HG03025 (cell line): ENCODE measurements around the gene LRRN4CL.
"Not testable (repeated sequence)": the region's sequence is repeated elsewhere in the genome, so short reads cannot be mapped to it uniquely, and the experiment has no call there.

Source experiments
- ATAC-seq: cut with Tn5 transposase; IDR thresholded peaks from one replicate; pipeline ENCODE4 v1.9.1; 2021; ENCODE audit warnings: mild to moderate bottlenecking, moderate library complexity; ENCODE audit not compliant: unreplicated experiment, low FRiP score

LRRN4CL gene

DNA sequence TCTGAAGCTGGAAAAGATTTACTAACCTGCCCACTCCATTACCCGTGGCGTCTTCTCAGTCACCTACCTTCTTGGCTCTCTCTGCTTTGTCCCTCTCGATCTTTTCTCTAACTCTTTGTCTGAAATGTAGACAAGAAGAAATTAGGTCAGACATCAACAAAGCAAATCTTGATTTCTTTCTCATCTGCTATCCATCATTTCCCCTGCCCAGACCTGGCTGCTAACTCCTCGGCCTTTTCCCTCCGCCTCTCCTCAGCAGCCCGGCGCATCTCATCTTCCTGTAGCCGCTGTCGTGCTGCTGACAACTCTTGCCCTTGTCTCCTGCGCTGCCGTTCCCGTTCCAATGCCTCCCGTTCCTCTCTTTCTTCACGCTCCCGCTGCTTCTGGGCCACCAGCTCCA lies 11.6 kb downstream of the LRRN4CL start:
- no peak for ATAC-seq

DNA sequence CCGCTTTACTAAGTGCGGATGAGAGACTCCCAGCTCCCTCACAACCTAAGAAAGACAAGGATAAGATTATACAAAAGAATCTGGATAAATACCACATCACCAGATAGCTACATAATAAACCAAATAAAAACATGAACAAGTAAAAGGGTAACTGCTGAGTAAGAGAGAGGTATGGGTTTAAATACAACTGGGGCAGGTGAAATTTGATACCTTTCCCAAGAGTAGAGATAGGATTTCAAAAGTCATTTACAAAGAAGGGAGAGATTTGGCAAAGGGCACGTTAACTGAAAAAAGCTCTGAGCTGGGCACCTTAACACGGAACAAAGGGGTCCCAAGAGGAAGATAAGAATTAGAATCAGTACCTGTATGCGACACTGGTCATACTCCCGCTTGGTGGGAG lies 12.2 kb downstream of the LRRN4CL start:
- ATAC-seq = no peak

DNA sequence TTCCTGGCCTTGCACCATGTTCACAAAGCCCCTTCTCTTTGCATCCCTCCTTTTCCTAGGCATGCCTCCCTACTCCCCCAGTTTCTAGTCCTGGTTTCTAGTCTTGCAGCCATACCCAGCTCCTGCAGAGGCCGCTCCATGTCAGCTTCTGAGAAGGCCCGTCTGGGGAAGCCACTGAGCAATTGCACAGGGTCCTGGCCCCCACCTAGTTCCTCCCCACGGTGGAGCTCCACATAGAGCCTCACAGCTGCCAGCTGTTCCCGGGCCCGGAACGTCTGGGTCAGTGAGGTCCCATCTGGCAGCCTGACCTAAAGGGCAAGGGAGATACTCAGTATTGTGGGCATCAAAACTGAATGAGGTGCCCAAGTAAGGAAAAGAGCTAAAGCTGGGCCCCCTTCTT lies 12.6 kb downstream of the LRRN4CL start:
- no peak for ATAC-seq

DNA sequence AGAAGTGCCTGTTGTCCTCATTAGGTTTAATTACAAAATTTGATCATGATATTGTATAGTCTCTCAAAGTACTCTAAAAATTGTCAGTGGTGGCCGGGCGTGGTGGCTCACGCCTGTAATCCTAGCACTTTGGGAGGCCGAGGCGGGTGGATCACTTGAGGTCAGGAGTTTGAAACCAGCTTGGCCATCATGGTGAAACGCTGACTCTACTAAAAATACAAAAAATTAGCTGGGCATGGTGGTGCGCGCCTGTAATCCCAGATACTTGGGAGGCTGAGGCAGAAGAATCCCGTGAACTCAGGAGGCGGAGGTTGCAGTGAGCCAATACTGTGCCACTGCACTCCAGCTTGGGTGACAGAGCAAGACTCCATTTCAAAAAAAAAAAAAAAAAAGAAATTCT lies 13.9 kb downstream of the LRRN4CL start:
- ATAC-seq = not testable (repeated sequence)

DNA sequence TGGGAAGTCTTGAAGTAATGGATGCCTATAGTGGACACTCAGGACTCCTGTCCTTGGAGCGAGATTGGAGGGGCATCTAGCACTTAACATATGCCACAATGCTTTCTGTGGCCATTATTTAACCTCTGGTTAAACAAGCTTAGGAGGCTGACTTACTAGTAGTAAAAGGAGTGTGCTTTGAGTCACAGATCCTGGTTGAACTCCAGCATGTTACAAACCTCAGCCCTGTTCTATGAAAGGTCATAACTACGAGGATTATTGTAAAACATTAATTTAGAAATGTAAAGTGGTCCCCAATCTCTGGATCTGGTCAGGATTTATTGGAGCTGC lies 16.2 kb downstream of the LRRN4CL start:
- ATAC-seq = no peak

DNA sequence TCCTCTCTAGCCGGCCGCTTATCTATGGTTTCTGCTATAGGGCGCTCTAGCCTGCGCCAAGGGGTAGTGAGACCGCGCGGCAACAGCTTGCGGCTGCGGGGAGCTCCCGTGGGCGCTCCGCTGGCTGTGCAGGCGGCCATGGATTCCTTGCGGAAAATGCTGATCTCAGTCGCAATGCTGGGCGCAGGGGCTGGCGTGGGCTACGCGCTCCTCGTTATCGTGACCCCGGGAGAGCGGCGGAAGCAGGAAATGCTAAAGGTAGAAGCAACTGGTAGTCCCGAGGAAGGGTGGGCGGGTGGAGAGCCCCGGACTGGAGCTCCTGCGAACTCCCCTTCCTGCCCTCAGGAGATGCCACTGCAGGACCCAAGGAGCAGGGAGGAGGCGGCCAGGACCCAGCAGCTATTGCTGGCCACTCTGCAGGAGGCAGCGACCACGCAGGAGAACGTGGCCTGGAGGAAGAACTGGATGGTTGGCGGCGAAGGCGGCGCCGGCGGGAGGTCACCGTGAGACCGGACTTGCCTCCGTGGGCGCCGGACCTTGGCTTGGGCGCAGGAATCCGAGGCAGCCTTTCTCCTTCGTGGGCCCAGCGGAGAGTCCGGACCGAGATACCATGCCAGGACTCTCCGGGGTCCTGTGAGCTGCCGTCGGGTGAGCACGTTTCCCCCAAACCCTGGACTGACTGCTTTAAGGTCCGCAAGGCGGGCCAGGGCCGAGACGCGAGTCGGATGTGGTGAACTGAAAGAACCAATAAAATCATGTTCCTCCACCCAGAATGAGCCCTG lies 17.5 kb downstream of the LRRN4CL start, which contains the start of the genes LBHD1 and UQCC3:
TSS of gene LBHD1 (minus strand) at position 660 of the 782 bp plus-strand sequence. CDS start 2,236 bp downstream, outside the sequence.
TSS of gene UQCC3 (plus strand) at position 66 of the 782 bp plus-strand sequence. CDS start at position 139, 73 bp downstream.
- ATAC-seq = peak; percentile 42

DNA sequence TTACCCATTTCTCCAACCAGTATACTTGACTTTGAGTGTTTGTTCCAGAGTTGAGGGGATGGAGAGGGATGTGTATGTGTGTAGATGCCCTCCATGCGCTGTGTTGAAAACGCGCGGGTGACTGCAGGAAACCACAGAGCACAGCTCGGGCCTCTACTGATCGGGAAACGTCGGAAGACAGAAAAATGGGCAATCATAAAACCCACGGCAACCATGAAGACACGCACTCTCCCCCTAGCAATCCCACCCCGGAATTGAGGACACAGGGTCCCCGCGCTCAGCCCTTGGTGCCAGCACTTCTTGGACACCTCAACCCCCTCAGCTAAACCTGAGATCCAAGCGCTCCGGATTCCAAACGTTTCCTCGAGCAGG lies 18.1 kb downstream of the LRRN4CL start:
- ATAC-seq = peak; percentile 3

DNA sequence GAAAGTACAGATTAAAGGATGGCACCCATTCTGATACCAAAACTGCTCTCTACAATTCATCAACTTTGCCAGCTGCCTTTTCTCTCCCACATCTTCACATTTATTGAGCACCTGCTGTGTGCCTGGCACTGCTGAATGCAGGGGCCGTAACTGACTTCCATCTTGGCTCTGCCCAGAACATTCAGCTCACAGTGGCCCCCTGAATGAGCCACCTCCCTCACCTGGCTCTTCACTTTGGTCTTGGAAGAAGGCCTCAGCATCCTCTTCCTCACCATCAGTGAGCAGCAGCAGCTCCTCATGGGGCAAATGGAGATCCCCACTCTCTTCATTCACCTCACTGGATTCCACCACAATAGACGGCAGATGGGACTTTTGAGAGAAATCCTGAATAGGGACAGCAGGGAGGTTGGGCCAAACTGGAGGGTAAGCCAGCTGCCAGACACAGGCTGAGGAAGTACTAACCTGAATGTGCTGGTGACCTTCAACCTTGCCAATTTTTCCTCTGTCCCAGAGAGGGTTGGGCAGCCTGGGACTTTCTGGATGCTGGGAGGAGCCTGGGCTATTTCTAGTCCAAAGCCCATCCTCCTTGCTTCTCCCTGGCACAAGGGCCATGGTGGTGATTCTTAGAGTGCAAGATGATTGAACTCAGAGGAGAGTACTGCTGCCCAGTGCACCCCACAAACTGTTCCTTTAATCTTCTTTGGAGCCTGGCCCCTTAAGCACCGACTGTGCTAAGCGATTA lies 19.7 kb downstream of the LRRN4CL start:
- ATAC-seq = no peak

DNA sequence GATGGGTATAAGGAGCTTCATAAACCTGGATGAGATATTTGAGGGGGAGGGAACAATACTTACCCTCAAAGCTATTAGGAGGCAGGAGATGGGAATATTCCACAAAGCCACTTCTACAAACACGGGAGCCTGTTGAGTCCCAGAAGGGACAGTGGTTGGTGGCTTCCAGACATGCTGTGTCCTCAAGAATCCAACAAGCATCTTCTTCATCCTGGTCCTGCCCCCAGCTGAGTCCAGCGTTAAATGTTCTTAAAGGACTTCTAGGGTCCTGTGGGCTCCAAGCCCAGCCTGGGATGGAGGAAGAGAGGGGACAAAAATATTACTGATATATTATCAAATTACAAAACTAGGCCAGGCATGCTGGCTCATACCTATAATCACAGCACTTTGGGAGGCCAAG lies 21.9 kb downstream of the LRRN4CL start:
- ATAC-seq = no peak

DNA sequence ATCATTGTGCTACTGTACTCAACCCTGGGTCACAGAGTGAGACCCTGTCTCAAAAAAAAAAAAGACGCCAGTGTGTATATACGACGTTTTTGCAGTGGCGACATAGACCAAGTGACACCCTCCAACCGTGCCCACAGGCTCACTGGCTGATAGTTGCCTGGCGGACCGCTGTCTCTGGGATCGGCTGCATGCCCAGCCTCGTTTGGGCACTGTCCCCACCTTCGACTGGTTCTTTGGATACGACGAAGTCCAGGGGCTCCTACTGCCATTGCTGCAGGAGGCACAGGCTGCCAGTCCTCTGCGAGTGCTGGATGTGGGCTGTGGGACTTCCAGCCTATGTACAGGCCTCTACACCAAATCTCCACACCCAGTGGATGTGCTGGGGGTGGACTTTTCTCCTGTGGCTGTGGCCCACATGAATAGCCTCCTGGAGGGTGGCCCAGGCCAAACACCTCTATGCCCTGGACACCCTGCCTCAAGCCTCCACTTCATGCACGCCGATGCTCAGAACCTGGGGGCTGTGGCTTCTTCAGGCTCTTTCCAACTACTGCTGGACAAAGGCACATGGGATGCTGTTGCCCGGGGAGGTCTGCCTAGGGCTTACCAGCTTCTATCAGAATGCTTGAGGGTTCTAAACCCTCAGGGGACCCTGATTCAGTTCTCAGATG lies 22.9 kb downstream of the LRRN4CL start:
- ATAC-seq = no peak

DNA sequence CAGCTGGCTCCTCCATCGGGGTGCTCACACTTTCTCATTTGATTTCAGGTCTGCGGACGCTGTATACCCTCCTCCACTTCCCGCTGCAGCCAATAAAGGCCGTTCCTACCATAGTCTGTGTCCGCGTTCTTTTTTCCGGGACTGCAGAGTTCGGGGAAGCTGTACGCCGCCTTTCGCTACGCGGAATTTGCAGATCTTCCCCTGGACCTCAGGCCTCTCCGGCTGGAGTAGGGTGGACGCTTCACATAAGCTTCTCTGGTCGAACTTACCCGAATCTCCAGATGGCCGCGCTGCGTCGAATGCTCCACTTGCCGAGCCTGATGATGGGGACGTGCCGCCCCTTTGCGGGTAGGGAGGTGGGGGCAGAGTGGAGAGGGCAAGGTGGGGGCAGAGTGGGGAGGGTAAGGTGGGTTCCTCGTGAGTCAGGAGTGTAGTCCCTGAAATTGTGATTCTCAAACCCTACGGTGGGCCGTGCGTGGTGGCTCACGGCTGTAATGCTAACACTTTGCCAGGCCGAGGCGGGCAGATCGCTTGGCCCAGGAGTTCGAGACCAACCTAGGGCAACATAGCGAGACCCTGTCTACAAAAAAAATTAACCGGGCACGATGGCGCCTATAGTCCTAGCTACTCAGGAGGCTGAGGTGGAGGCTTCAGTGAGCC lies 23.6 kb downstream of the LRRN4CL start:
- no peak for ATAC-seq

DNA sequence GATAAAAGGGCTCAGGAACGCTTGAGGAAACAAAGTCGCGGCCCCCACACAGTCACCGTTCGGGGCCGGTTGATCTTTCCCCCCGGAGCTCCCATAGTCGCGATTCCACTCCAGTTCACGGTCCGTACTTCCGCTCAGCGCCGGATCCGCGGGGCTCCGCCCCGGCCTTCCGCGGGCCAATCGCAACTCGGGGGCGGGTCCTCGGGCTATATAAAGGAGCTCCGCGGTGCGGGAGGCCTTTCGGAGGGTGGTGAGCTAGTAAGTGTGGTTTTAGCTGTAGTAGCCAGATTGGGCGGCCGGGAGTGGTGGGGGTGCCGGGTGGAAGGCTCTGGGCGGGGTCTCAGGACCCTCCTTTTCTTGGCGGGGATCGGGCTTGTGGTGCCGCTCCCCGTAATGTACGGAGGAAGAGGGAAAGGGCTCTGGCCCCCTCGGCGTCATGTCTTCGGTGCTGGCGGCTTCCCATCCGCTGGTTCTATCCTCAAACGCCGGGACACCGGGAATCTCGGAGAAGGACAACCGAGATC lies 24.2 kb downstream of the LRRN4CL start, which contains the start of the genes C11orf98 and CSKMT:
TSS of gene C11orf98 (minus strand) at position 136 of the 524 bp plus-strand sequence. CDS start at position 95, 41 bp downstream.
TSS of gene CSKMT (plus strand) at position 238 of the 524 bp plus-strand sequence. CDS start 568 bp downstream, outside the sequence.
- peak; percentile 65 for ATAC-seq

DNA sequence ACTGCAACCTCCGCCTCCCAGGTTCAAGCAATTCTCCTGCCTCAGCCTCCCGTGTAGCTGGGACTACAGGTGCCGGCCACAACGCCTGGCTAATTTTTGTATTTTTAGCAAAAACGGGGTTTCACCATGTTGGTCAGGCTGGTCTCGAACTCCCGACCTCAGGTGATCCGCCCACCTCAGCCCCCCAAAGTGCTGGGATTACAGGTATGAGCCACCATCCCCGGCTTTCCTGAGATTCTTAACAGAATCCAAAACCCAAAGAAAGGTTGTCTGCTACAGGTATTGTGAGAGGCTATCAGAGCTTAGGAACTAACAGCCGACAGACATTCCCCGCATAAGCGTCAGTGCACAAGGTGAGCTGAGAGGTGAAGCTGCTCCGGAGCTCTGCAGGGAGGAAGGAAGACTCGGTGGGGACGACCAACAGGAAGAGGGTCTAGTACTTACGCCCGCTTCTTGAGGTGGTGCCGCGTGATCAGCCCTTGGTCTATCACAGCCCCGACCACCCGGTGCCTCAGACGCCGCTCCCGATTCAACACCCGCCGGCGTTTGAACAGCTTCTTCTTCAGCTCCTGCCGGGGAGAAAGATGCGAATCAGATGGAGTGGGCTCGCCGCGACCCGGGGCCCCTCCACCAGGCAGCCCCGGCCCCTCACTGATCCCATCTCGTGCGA lies 24.8 kb downstream of the LRRN4CL start:
- peak; percentile 29 for ATAC-seq

DNA sequence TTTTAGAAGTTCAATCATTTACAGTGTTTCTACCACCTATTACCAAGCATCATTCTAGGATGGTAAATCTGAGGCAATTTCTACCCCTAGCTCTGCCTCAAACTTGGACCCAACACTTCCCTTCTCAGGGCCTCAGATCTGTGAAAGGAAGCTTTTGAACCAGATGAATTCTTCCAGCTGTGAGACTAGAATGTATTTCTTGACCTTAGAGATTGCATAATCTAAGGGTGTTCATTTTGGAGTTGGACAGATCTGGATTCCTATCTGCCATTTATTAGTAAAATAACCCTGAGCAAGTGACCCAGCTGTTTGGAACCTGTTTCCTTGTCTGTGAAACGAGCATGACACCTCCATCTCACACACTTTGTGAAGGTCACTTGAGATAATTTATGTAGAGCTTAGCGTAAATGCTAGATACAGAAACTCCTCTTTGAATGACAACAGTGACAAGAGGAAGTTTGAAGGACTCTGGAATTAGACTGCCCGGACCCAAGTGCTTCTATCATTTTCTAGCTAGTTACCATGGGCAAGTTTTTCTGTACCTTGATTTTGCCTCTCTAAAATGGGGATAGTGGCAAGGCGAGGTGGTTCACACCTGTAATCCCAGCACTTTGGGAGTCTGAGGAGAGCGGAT lies 32.4 kb downstream of the LRRN4CL start:
- no peak for ATAC-seq

DNA sequence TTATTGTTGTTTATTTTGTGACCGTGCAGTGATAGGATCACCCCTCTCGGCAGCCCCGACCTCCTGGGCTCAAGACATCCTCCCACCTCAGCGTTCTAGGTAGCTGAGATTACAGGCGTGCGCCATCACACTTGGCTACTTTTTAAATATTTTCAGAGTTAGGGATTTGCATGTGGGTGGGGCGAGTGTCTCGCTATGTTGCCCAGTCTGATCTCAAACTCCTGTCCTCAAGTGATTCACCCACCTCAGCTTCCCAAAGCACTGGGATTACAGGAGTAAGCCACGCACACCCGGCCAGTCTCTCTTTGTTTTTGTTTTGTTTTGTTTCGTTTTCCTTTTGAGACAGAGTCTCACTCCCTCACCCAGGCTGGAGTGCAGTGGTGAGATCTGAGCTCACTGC lies 35.0 kb downstream of the LRRN4CL start:
- no peak for ATAC-seq

DNA sequence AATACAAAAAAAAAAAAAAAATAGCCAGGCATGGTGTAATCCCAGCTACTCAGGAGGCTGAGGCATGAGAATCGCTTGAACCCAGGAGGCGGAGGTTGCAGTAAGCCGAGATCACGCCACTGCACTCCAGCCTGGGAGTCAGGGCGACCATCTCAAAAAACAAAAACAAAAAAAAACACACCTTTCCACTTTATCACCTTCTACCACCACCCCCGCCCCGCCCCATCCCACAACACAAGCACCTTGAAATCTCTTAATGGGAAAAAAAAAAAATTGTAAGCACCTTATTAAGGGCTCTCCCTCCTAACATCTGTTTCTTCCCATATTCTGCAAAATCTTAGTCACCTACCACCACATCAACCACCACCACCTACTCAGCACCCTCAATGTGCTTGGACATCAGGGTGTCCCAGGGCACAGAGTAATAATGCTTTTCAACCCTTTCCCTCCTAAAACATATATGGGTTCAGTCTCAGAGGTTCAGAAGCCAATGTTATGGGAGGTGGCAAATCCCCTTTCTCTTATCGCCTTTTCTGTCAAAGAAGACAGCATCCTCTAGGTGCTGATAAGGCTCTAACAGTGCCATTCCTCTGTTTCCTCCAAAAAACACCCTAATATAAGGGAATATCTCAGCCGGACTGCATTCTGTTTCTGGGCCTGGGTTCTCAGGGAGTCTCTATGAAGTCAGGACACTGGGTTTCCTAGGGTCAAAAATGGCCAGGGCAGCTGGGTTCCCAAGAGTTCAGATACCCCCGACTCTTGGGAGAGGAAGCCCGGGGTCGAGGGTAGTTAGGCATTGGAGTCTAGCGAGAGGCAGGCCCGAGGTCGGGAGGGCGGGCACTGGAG lies 36.9 kb downstream of the LRRN4CL start:
- ATAC-seq = no peak

DNA sequence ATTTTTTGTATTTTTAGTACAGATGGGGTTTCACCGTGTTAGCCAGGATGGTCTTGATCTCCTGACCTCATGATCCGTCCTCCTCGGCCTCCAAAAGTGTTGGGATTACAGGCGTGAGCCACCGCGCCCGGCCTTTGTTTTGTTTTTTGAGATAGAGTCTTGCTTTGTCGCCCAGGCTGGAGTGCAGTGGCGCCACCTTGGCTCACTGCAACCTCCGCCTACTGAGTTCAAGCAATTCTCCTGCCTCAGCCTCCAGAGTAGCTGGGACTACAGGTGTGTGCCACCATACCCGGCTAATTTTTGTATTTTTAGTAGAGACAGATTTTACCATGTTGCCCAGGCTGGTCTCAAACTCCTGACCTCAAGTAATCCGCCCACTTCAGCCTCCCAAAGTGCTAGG lies 39.0 kb downstream of the LRRN4CL start:
- ATAC-seq = not testable (repeated sequence)

DNA sequence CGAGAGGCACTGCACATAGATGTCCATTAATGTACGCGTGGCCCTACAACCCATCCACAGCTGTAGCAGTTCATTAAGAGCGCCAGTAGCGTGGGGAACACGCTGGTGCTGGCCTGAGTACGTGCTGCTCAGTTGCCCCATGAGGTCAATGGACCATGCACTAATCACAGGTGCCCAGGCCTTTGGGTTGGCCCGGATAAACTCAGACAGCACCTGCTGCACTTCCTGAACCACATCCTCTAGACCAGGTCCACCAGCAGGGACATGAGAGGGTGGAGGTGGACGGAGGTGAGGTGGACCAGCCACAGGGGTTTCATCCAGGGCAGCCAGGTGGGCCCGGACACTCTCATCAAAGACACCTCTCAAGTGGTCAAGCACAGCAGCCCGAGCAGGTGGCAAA lies 39.8 kb downstream of the LRRN4CL start:
- ATAC-seq = no peak
